ENCODE measurements around the gene ALCAM. TPM values are rescaled to one million over a fixed set of nuclear protein-coding genes. Genes with fewer than 3 reads are reported as not detected.
A peak's percentile ranks its signal among the peaks of the same experiment; 100 is the strongest.

The ALCAM gene
- 72.7 and 73.9 TPM in 2 replicates for total RNA-seq (2014; rRNA removed; shearing (Covaris generic))
- polyA plus RNA-seq (2014; cell fraction: nucleus; rRNA removed): 37.2 and 56.4 TPM in 2 replicates

GRCh38 chr3:105366326-105367062 is at the start of gene ALCAM:
Gene ALCAM (plus strand): TSS chr3:105366909.
- DNase-seq (ENCODE audit: extremely low read depth, low read depth): peak; percentile 95

- no peak for DNase-seq (ENCODE audit: extremely low read depth, low read depth)
Observed at GRCh38 chr3:105317841-105318240, 48.9 kb upstream of the ALCAM start.

GRCh38 chr3:105322570-105323273 is 44.0 kb upstream of the ALCAM start:
- DNase-seq (ENCODE audit: extremely low read depth, low read depth): no peak

- no peak for DNase-seq (ENCODE audit: extremely low read depth, low read depth)
Observed at GRCh38 chr3:105323274-105323599, 43.5 kb upstream of the ALCAM start.

- DNase-seq (ENCODE audit: extremely low read depth, low read depth): no peak
Observed at GRCh38 chr3:105324951-105325350, 41.8 kb upstream of the ALCAM start.

- no peak for DNase-seq (ENCODE audit: extremely low read depth, low read depth)
Observed at GRCh38 chr3:105327662-105328337, 38.9 kb upstream of the ALCAM start.

GRCh38 chr3:105328338-105328730 is 38.4 kb upstream of the ALCAM start:
- no peak for DNase-seq (ENCODE audit: extremely low read depth, low read depth)

GRCh38 chr3:105332961-105333360 is 33.7 kb upstream of the ALCAM start:
- no peak for DNase-seq (ENCODE audit: extremely low read depth, low read depth)

- DNase-seq (ENCODE audit: extremely low read depth, low read depth): no peak
Observed at GRCh38 chr3:105334138-105334882, 32.4 kb upstream of the ALCAM start.

GRCh38 chr3:105339946-105340345 is 26.8 kb upstream of the ALCAM start:
- no peak for DNase-seq (ENCODE audit: extremely low read depth, low read depth)

GRCh38 chr3:105343991-105344390 is 22.7 kb upstream of the ALCAM start:
- no peak for DNase-seq (ENCODE audit: extremely low read depth, low read depth)

GRCh38 chr3:105345156-105345555 is 21.6 kb upstream of the ALCAM start:
- DNase-seq (ENCODE audit: extremely low read depth, low read depth): no peak

GRCh38 chr3:105347625-105348302 is 18.9 kb upstream of the ALCAM start:
- no peak for DNase-seq (ENCODE audit: extremely low read depth, low read depth)

GRCh38 chr3:105348307-105348706 is 18.4 kb upstream of the ALCAM start:
- DNase-seq (ENCODE audit: extremely low read depth, low read depth): no peak

GRCh38 chr3:105349684-105350387 is 16.9 kb upstream of the ALCAM start:
- no peak for DNase-seq (ENCODE audit: extremely low read depth, low read depth)

GRCh38 chr3:105351821-105352220 is 14.9 kb upstream of the ALCAM start:
- DNase-seq (ENCODE audit: extremely low read depth, low read depth): no peak

- no peak for DNase-seq (ENCODE audit: extremely low read depth, low read depth)
Observed at GRCh38 chr3:105352976-105353375, 13.7 kb upstream of the ALCAM start.

- no peak for DNase-seq (ENCODE audit: extremely low read depth, low read depth)
Observed at GRCh38 chr3:105353485-105354161, 13.1 kb upstream of the ALCAM start.

GRCh38 chr3:105354429-105354828 is 12.3 kb upstream of the ALCAM start:
- DNase-seq (ENCODE audit: extremely low read depth, low read depth): no peak
